HepG2 (cell line): Measurements from ENCODE around the gene CACNA2D3. TPM values are rescaled to one million over a fixed set of nuclear protein-coding genes. Genes with fewer than 3 reads are reported as not detected.

Experiments
- ATAC-seq: fragments of 200-7000 bp; cut with Tn5 transposase; 3 replicates; pipeline ENCODE4 v1.9.1; 2020; ENCODE audit warnings: mild to moderate bottlenecking, moderate library complexity
- BruUV-seq: library from RNA; stranded (reverse); fragments of 400-500 nt; replicated peaks from 2 replicates; lab custom pipeline; 2021; lab: Mats Ljungman, UMichigan
- CTCF ChIA-PET: fragments of 300-600 bp; formaldehyde crosslinking; extraction: SDS; loops from one replicate; lab custom pipeline; 2021; ENCODE audit warnings: low total read pairs, inconsistent platforms, low intra/inter-chr PET ratio; lab: Yijun Ruan, JAX
- POLR2A ChIA-PET: fragments of 350-600 bp; sonication (Branson Sonifier 250); formaldehyde crosslinking; loops from one replicate; lab custom pipeline; 2020; ENCODE audit warnings: antibody characterized with exemption, inconsistent platforms; lab: Yijun Ruan, JAX
- DNase-seq: peaks from one replicate; pipeline ENCODE4 v3.0.0-alpha.2; 2015; ENCODE audit warnings: low spot score
- FAIRE-seq: peaks from 3 replicates; lab custom pipeline; 2011; peaks lifted over from hg19 to GRCh38; lab: Jason Lieb, UNC
- H2AFZ ChIP-seq: one replicate; pipeline ENCODE4 v1.6.1; 2011; ENCODE audit warnings: low read length, inconsistent platforms
- H3K27ac ChIP-seq: fragments of 300-600 bp; 3 replicates; pipeline ENCODE4 v1.8.0; 2011; ENCODE audit warnings: mixed run types, mild to moderate bottlenecking, mixed read lengths, low read length, inconsistent platforms; ENCODE audit not compliant: insufficient read depth; ENCODE audit errors: extremely low read length
- H3K27me3 ChIP-seq, 2 experiments: fragments of 200-600 bp in 1 of 2; 2 replicates in 1 of 2; 3 replicates in 1 of 2; pipeline versions ENCODE4 v1.6.0 to v1.8.0; 2011; ENCODE audit warnings: low read length in 2 of 2, mild to moderate bottlenecking in 2 of 2, moderate library complexity in 2 of 2, inconsistent platforms in 1 of 2; ENCODE audit not compliant: insufficient read depth in 2 of 2, control insufficient read depth in 1 of 2
- H3K36me3 ChIP-seq, 2 experiments: fragments of 200-600 bp in 1 of 2; replicated peaks in 1 of 2; 2 replicates in 1 of 2; 3 replicates in 1 of 2; pipeline versions ENCODE4 v1.5.1 to v1.8.0; 2011; ENCODE audit warnings: low read length in 2 of 2, inconsistent platforms in 1 of 2; ENCODE audit not compliant: insufficient read depth in 2 of 2, control insufficient read depth in 1 of 2
- H3K4me1 ChIP-seq: 2 replicates; pipeline ENCODE4 v1.5.1; 2012; ENCODE audit warnings: low read length, inconsistent platforms; ENCODE audit not compliant: insufficient read depth
- H3K4me2 ChIP-seq: 2 replicates; pipeline ENCODE4 v1.6.0; 2011; ENCODE audit warnings: low read depth, low read length, inconsistent platforms
- H3K4me3 ChIP-seq, 3 experiments: fragments of 200-600 bp in 1 of 3; sonication (generic), shearing (Covaris generic) in 1 of 3; replicated peaks in 1 of 3; 2 replicates each; pipeline ENCODE4 v1.5.1; 2011 to 2016; ENCODE audit warnings: low read length in 3 of 3, inconsistent platforms in 2 of 3, low read depth in 2 of 3, mild to moderate bottlenecking in 2 of 3, control low read depth in 1 of 3, mixed read lengths in 1 of 3; ENCODE audit not compliant: insufficient read depth in 1 of 3
- H3K79me2 ChIP-seq: one replicate; pipeline ENCODE4 v1.6.1; 2011; ENCODE audit warnings: low read length, inconsistent platforms; ENCODE audit not compliant: insufficient read depth
- H3K9ac ChIP-seq: 2 replicates; pipeline ENCODE4 v1.6.0; 2011; ENCODE audit warnings: mild to moderate bottlenecking, low read depth, low read length, inconsistent platforms; ENCODE audit not compliant: insufficient read depth
- H3K9me3 ChIP-seq: 2 replicates; pipeline ENCODE4 v1.5.1; 2012; ENCODE audit warnings: mild to moderate bottlenecking, low read length
- H4K20me1 ChIP-seq: 2 replicates; pipeline ENCODE4 v1.6.0; 2011; ENCODE audit warnings: inconsistent platforms, mild to moderate bottlenecking, low read length, moderate library complexity; ENCODE audit not compliant: insufficient read depth
- ATF7-NPFF ChIP-seq: sonication (generic); formaldehyde crosslinking; IDR thresholded peaks from 2 replicates; pipeline ENCODE4 v1.8.1; 2023; ENCODE audit warnings: mild to moderate bottlenecking, low read depth, missing genetic modification reagents, moderate library complexity
- CBX2 ChIP-seq, 2 experiments: fragments of 200-600 bp in 1 of 2; sonication (generic); formaldehyde crosslinking in 1 of 2; IDR thresholded peaks; 2 replicates each; pipeline versions ENCODE4 v1.7.0 to v1.8.1; 2018 to 2022; ENCODE audit warnings: low read depth in 2 of 2, low read length in 1 of 2, mild to moderate bottlenecking in 1 of 2, missing genetic modification reagents in 1 of 2
- HIC2 ChIP-seq: sonication (generic); formaldehyde crosslinking; IDR thresholded peaks from 2 replicates; pipeline ENCODE4 v1.9.0; 2022; ENCODE audit warnings: low read depth, missing genetic modification reagents
- IKZF4 ChIP-seq: sonication (generic); formaldehyde crosslinking; IDR thresholded peaks from 2 replicates; pipeline ENCODE4 v1.5.1; 2020; ENCODE audit warnings: borderline replicate concordance, mild to moderate bottlenecking, low read depth, missing genetic modification reagents; ENCODE audit errors: not compliant biosample characterization
- KAT7 ChIP-seq: IDR thresholded peaks from 2 replicates; pipeline ENCODE4 v1.6.1; 2018; ENCODE audit warnings: borderline replicate concordance, missing compliant biosample characterization
- MTA1 ChIP-seq: sonication (generic); formaldehyde crosslinking; IDR thresholded peaks from 2 replicates; pipeline ENCODE4 v1.4.0; 2020; ENCODE audit warnings: missing genetic modification reagents, mild to moderate bottlenecking, borderline replicate concordance
- MTF1 ChIP-seq: sonication (generic); formaldehyde crosslinking; IDR thresholded peaks from 2 replicates; pipeline ENCODE4 v1.5.0; 2020; ENCODE audit warnings: missing genetic modification reagents
- NFE2 ChIP-seq: sonication (generic); formaldehyde crosslinking; IDR thresholded peaks from 2 replicates; pipeline ENCODE4 v1.4.0; 2020; ENCODE audit warnings: missing genetic modification reagents
- NPAS2 ChIP-seq: sonication (generic); formaldehyde crosslinking; IDR thresholded peaks from 2 replicates; pipeline ENCODE4 v1.8.0; 2022; ENCODE audit warnings: mild to moderate bottlenecking, missing genetic modification reagents, borderline replicate concordance
- PCBP2 ChIP-seq: fragments of 200-400 bp; formaldehyde crosslinking; optimal IDR thresholded peaks from 2 replicates; pipeline ENCODE3; 2018; ENCODE audit warnings: low read length, low read depth; ENCODE audit not compliant: poor library complexity, severe bottlenecking
- RBFOX2 ChIP-seq: fragments of 200-400 bp; formaldehyde crosslinking; IDR thresholded peaks from 2 replicates; pipeline ENCODE4 v1.6.1; 2017; ENCODE audit warnings: low read depth, mild to moderate bottlenecking, low read length
- ZBTB34 ChIP-seq: sonication (generic); formaldehyde crosslinking; IDR thresholded peaks from 2 replicates; pipeline ENCODE4 v1.8.0; 2022; ENCODE audit warnings: mild to moderate bottlenecking, missing genetic modification reagents
- ZBTB7B ChIP-seq: sonication (generic); formaldehyde crosslinking; IDR thresholded peaks from 2 replicates; pipeline ENCODE4 v1.4.0; 2020; ENCODE audit warnings: missing genetic modification reagents
- ZFP1 ChIP-seq: IDR thresholded peaks from 2 replicates; pipeline ENCODE4 v1.6.1; 2016
- ZKSCAN1 ChIP-seq: fragments of 150-350 bp; IDR thresholded peaks from 2 replicates; pipeline ENCODE4 v1.6.1; 2014; ENCODE audit warnings: low read length
- ZNF274 ChIP-seq: sonication (generic); formaldehyde crosslinking; IDR thresholded peaks from 2 replicates; pipeline ENCODE4 v1.5.1; 2020; ENCODE audit warnings: mild to moderate bottlenecking, missing genetic modification reagents
- ZNF878 ChIP-seq: sonication (generic); formaldehyde crosslinking; IDR thresholded peaks from 2 replicates; pipeline ENCODE4 v1.8.1; 2023; ENCODE audit warnings: mild to moderate bottlenecking, missing genetic modification reagents, moderate library complexity
- WGBS: methylation state at CpG from one replicate; pipeline ENCODE4 v1.1.6; 2017; ENCODE audit warnings: low lambda C conversion rate; 5-methylcytosine and 5-hydroxymethylcytosine counted together
- in situ Hi-C: cut with HindIII; loops from 2 replicates; pipeline ENCODE4 v1.10.0; 2017; ENCODE audit warnings: low pct_unique_long_range_greater_than_20kb; ENCODE audit not compliant: extremely low pct_ligation_motif_present
- intact Hi-C: fragments of 100-400 bp; cut with micrococcal nuclease; formaldehyde crosslinking; loops from one replicate; pipeline ENCODE4 v1.10.0; 2022; ENCODE audit not compliant: unreplicated experiment
- polyA plus RNA-seq, 8 experiments: library from polyadenylated mRNA; depleted of rRNA in 3 of 8; stranded (reverse) in 7 of 8; unstranded in 1 of 8; fragments of >200 nt; fragmentation: Illumina TruSeq in 4 of 8; extraction: Trizol in 4 of 8; gene quantifications; 2 replicates each; pipeline versions ENCODE4 v1.2.1 to v1.2.3, GENCODE V29; 2011 to 2016; ENCODE audit warnings: low read depth in 4 of 8, missing spikeins in 1 of 8, mixed read lengths in 1 of 8; ENCODE audit not compliant: insufficient read depth in 1 of 8
- total RNA-seq, 5 experiments: library from RNA; depleted of rRNA; stranded (reverse); fragments of >200 nt; fragmentation: Illumina TruSeq; extraction: Trizol; gene quantifications; 2 replicates each; pipeline ENCODE4 v1.2.3, GENCODE V29; 2016; ENCODE audit warnings: low read depth in 1 of 5
- TF ChIP-seq, protein P1 (sequence below): sonication (generic); formaldehyde crosslinking; IDR thresholded peaks from 2 replicates; pipeline ENCODE4 v1.5.1; 2020; ENCODE audit warnings: mild to moderate bottlenecking, missing genetic modification reagents, borderline replicate concordance

The CACNA2D3 gene
- total and polyA plus RNA-seq, 2 of the 13 experiments (the other 11 are each of a cell fraction or from before 2014, with no cell fraction given): not detected

DNA sequence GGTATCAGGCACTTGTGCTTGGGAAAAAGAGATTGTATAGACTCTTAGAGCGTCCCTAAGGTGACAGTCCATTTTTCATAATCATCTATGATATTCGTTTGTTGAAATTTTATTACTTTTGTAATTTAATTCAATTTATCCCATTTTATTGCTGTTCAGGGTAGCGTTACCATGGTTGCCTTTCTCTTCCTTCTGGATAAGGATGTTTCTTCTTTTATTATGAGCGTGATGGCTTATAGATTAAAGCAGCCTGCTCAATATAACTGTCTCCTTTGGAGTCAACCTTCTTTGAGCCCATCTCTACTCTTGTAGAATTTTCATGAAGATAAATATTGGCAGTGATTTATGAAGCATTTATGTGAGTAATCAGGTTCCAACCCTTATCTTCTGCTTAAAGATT is 623.5 kb downstream of the CACNA2D3 start:
- in situ Hi-C loops: no loop called here
- Histone ChIP-seq H3K4me2 (no peak overlapping the region), H4K20me1 (no peaks in the 10 kb centered on the region), H3K4me3 (no peak overlapping the region), H3K79me2 (no peaks in the 10 kb centered on the region), H3K27me3 (no peaks in the 10 kb centered on the region), H2AFZ (no peak overlapping the region), H3K36me3 (no peaks in the 10 kb centered on the region), H3K9me3 (0 out of 2 replicates have a peak, but pooled peaks cover 7% of the 10 kb centered on the region), H3K4me1 (no peaks in the 10 kb centered on the region), H3K27ac (no peak overlapping the region), H3K9ac (no peak overlapping the region)
- ChIA-PET POLR2A (no interaction called here), CTCF (no interaction called here)
- no TSS peak for BruUV-seq
- ATAC-seq: no peak
- 3% methylated on average over 4 of the region's 4 CpGs for WGBS
- no peak for DNase-seq
- intact Hi-C loops: no loop called here
- no peak for FAIRE-seq
- no peak for TF ChIP-seq MTF1
- no peak for TF ChIP-seq PCBP2
- no peak for TF ChIP-seq ZBTB7B
- no peak for TF ChIP-seq ZKSCAN1
- TF ChIP-seq NPAS2: no peak
- no peak for TF ChIP-seq RBFOX2
- TF ChIP-seq CBX2 (IDR thresholded peaks at IDR 0.05; ENCODE audit: low read depth, low read length): no peak
- no peak for TF ChIP-seq CBX2 (CRISPR knock-in tag; IDR thresholded peaks at IDR 0.05; ENCODE audit: low read depth)
- TF ChIP-seq ATF7-NPFF (CRISPR knock-in tag): no peak
- no peak for TF ChIP-seq ZFP1
- no peak for TF ChIP-seq MTA1 (CRISPR knock-in tag)
- TF ChIP-seq ZNF274 (CRISPR knock-in tag): no peak
- no peak for TF ChIP-seq HIC2 (CRISPR knock-in tag)
- TF ChIP-seq, protein P1, sequence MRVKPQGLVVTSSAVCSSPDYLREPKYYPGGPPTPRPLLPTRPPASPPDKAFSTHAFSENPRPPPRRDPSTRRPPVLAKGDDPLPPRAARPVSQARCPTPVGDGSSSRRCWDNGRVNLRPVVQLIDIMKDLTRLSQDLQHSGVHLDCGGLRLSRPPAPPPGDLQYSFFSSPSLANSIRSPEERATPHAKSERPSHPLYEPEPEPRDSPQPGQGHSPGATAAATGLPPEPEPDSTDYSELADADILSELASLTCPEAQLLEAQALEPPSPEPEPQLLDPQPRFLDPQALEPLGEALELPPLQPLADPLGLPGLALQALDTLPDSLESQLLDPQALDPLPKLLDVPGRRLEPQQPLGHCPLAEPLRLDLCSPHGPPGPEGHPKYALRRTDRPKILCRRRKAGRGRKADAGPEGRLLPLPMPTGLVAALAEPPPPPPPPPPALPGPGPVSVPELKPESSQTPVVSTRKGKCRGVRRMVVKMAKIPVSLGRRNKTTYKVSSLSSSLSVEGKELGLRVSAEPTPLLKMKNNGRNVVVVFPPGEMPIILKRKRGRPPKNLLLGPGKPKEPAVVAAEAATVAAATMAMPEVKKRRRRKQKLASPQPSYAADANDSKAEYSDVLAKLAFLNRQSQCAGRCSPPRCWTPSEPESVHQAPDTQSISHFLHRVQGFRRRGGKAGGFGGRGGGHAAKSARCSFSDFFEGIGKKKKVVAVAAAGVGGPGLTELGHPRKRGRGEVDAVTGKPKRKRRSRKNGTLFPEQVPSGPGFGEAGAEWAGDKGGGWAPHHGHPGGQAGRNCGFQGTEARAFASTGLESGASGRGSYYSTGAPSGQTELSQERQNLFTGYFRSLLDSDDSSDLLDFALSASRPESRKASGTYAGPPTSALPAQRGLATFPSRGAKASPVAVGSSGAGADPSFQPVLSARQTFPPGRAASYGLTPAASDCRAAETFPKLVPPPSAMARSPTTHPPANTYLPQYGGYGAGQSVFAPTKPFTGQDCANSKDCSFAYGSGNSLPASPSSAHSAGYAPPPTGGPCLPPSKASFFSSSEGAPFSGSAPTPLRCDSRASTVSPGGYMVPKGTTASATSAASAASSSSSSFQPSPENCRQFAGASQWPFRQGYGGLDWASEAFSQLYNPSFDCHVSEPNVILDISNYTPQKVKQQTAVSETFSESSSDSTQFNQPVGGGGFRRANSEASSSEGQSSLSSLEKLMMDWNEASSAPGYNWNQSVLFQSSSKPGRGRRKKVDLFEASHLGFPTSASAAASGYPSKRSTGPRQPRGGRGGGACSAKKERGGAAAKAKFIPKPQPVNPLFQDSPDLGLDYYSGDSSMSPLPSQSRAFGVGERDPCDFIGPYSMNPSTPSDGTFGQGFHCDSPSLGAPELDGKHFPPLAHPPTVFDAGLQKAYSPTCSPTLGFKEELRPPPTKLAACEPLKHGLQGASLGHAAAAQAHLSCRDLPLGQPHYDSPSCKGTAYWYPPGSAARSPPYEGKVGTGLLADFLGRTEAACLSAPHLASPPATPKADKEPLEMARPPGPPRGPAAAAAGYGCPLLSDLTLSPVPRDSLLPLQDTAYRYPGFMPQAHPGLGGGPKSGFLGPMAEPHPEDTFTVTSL (CRISPR knock-in tag): no peak
- TF ChIP-seq ZBTB34 (CRISPR knock-in tag): no peak
- TF ChIP-seq IKZF4 (CRISPR knock-in tag): no peak
- TF ChIP-seq NFE2 (CRISPR knock-in tag): no peak
- no peak for TF ChIP-seq ZNF878 (CRISPR knock-in tag)
- TF ChIP-seq KAT7 (CRISPR knock-in tag): no peak
